Liver (tissue), 9 donors: ENCODE measurements around the gene CCDC138. TPM values are rescaled to one million over a fixed set of nuclear protein-coding genes. Genes with fewer than 3 reads are reported as not detected.

Source experiments
- DNase-seq: peaks from one replicate; pipeline ENCODE4 v3.0.0-alpha.2; 2017; ENCODE audit warnings: low spot score
- H3K27ac ChIP-seq, 2 donors: one replicate each; pipeline ENCODE4 v1.7.0; 2013; ENCODE audit warnings: inconsistent platforms in 2 of 2, low read length in 2 of 2, control low read depth in 1 of 2, low read depth in 1 of 2, mild to moderate bottlenecking in 1 of 2
- H3K27me3 ChIP-seq, 4 donors: one replicate each; pipeline versions ENCODE4 v1.6.1 to v1.7.0; 2013; ENCODE audit warnings: low read length in 3 of 4, inconsistent platforms in 1 of 4, mild to moderate bottlenecking in 1 of 4, moderate library complexity in 1 of 4; ENCODE audit not compliant: control insufficient read depth in 4 of 4, insufficient read depth in 4 of 4
- H3K36me3 ChIP-seq, 4 donors: one replicate each; pipeline versions ENCODE4 v1.6.1 to v1.7.0; 2013; ENCODE audit warnings: low read length in 3 of 4, mild to moderate bottlenecking in 3 of 4, low read depth in 1 of 4, moderate library complexity in 1 of 4; ENCODE audit not compliant: control insufficient read depth in 4 of 4, insufficient read depth in 3 of 4
- H3K4me1 ChIP-seq, 4 donors: one replicate each; pipeline versions ENCODE4 v1.6.1 to v1.7.0; 2013; ENCODE audit warnings: low read length in 3 of 4, mild to moderate bottlenecking in 3 of 4, moderate library complexity in 1 of 4; ENCODE audit not compliant: control insufficient read depth in 4 of 4, insufficient read depth in 4 of 4
- H3K4me3 ChIP-seq, 3 donors: one replicate each; pipeline versions ENCODE4 v1.6.1 to v1.7.0; 2013; ENCODE audit warnings: low read length in 3 of 3, control low read depth in 1 of 3, low read depth in 1 of 3, mild to moderate bottlenecking in 1 of 3
- H3K9ac ChIP-seq, 2 donors: one replicate each; pipeline ENCODE4 v1.7.0; 2013; ENCODE audit warnings: low read length in 2 of 2, mild to moderate bottlenecking in 2 of 2, moderate library complexity in 2 of 2, control low read depth in 1 of 2, low read depth in 1 of 2
- H3K9me3 ChIP-seq, 4 donors: one replicate each; pipeline versions ENCODE4 v1.6.1 to v1.7.0; 2013; ENCODE audit warnings: low read length in 3 of 4; ENCODE audit not compliant: control insufficient read depth in 4 of 4
- ATF3 ChIP-seq: IDR thresholded peaks from 2 replicates; pipeline ENCODE4 v1.6.1; 2016; ENCODE audit warnings: antibody characterized with exemption
- CTCF ChIP-seq: fragments of 150-350 bp; IDR thresholded peaks from 2 replicates; pipeline ENCODE4 v1.5.1; 2017; ENCODE audit warnings: improper control_type of control experiment, low read depth, low read length; ENCODE audit not compliant: missing input control
- EGR1 ChIP-seq, 2 donors: IDR thresholded peaks; 2 replicates each; pipeline ENCODE4 v1.6.1; 2016 to 2018; ENCODE audit warnings: antibody characterized with exemption in 2 of 2, low read depth in 2 of 2
- FOXA1 ChIP-seq: IDR thresholded peaks from 2 replicates; pipeline ENCODE4 v1.6.1; 2016; ENCODE audit warnings: antibody characterized with exemption
- FOXA2 ChIP-seq: IDR thresholded peaks from 2 replicates; pipeline ENCODE4 v1.6.1; 2016; ENCODE audit warnings: antibody characterized with exemption
- GABPA ChIP-seq, 2 donors: IDR thresholded peaks in 1 of 2; conservative IDR thresholded peaks in 1 of 2; 2 replicates each; pipeline ENCODE4 v1.6.1; 2016; ENCODE audit warnings: antibody characterized with exemption in 2 of 2, mild to moderate bottlenecking in 1 of 2, moderate library complexity in 1 of 2
- HNF4A ChIP-seq, 2 donors: conservative IDR thresholded peaks; 2 replicates each; pipeline ENCODE4 v1.6.1; 2016; ENCODE audit warnings: antibody characterized with exemption in 2 of 2, mild to moderate bottlenecking in 2 of 2
- HNF4G ChIP-seq: IDR thresholded peaks from 2 replicates; pipeline ENCODE4 v1.6.1; 2016; ENCODE audit warnings: antibody characterized with exemption
- NR2F2 ChIP-seq: IDR thresholded peaks from 2 replicates; pipeline ENCODE4 v1.6.1; 2016; ENCODE audit warnings: antibody characterized with exemption
- RAD21 ChIP-seq, 2 donors: IDR thresholded peaks; 2 replicates each; pipeline ENCODE4 v1.6.1; 2016; ENCODE audit warnings: antibody characterized with exemption in 2 of 2, mild to moderate bottlenecking in 2 of 2
- RXRA ChIP-seq, 2 donors: IDR thresholded peaks; 2 replicates each; pipeline ENCODE4 v1.6.1; 2017 to 2018; ENCODE audit warnings: antibody characterized with exemption in 2 of 2, mild to moderate bottlenecking in 1 of 2
- SP1 ChIP-seq: IDR thresholded peaks from 2 replicates; pipeline ENCODE4 v1.6.1; 2018; ENCODE audit warnings: antibody characterized with exemption, mild to moderate bottlenecking
- TAF1 ChIP-seq: conservative IDR thresholded peaks from 2 replicates; pipeline ENCODE4 v1.6.1; 2016; ENCODE audit warnings: antibody characterized with exemption, mild to moderate bottlenecking
- YY1 ChIP-seq: IDR thresholded peaks from 2 replicates; pipeline ENCODE4 v1.6.1; 2016; ENCODE audit warnings: antibody characterized with exemption, mild to moderate bottlenecking
- ZBTB33 ChIP-seq: IDR thresholded peaks from 2 replicates; pipeline ENCODE4 v1.6.1; 2016; ENCODE audit warnings: antibody characterized with exemption
- WGBS: extraction: QIAGEN DNeasy Blood & Tissue Kit; methylation state at CpG from one replicate; pipeline ENCODE4 v1.1.7; 2013; 5-methylcytosine and 5-hydroxymethylcytosine counted together
- polyA plus RNA-seq, 2 donors: library from polyadenylated mRNA; stranded (reverse) in 1 of 2; unstranded in 1 of 2; fragments of 200-250 nt in 1 of 2; fragments of >200 nt in 1 of 2; fragmentation: Nextera tagmentation in 1 of 2; extraction: Ambion mirVana in 1 of 2; gene quantifications; one replicate each; pipeline versions ENCODE4 v1.2.1 to v1.2.3, GENCODE V29; 2013 to 2015
- total RNA-seq, 2 donors: library from RNA; depleted of rRNA; stranded (reverse); fragments of >200 nt; gene quantifications; one replicate each; pipeline ENCODE4 v1.2.3, GENCODE V29; 2014
- TF ChIP-seq, protein P1 (sequence below): IDR thresholded peaks from 2 replicates; pipeline ENCODE4 v1.6.1; 2016; ENCODE audit warnings: antibody characterized with exemption
- donor health status: healthy.
- donor health status: healthy.
- donor health status: healthy.
- donor health status: healthy.
- donor health status: healthy.

Gene CCDC138
- total and polyA plus RNA-seq, 4 donors = 0.76 to 5.0 (median 2.7) TPM

DNA sequence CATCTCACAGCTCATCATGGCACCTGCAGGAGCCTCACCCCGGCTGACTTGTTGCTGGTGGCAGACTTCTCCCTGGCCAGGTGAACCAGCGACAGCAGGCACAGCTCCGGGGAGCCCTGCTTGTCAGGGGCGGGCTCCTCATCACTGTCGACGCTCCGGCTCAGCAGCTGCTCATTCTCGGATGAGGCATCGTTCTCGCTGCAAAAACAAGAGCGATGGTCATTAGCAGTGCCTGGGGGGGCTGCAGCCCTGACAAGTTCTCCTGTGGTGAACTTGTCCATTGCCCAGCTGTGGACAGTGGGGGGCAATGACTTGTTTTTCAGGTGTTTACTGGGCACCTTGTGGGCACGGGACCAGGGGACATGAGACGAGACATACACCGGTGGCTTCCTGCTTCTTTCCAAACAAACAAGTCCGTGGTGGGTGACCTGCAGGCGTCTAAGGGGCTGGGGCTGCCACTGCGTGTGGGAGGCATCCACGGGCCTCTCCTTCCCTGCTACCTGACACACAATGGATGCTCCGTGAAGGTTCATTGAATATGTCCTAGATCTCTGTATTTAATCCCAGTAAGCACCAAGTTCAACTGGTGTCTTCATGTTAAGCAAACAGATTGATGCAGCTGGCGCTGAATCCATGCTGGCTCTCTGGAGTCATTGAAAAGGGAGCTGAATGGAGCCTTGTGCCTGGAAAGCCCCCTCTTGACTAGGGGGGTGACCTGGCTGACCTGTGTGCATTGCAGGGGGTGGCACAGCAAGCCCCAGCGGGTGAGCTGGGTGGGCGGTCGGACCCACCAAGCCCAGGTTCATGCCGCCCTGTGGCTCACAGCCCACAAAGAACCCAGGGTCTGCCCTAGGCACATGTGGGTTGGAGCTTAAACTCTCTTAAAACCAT lies 121.5 kb downstream of the CCDC138 start:
- no peak for DNase-seq
- WGBS = 93% methylated on average over 24 of the region's 24 CpGs
- no peaks in the 10 kb centered on the region for H3K36me3 ChIP-seq

DNA sequence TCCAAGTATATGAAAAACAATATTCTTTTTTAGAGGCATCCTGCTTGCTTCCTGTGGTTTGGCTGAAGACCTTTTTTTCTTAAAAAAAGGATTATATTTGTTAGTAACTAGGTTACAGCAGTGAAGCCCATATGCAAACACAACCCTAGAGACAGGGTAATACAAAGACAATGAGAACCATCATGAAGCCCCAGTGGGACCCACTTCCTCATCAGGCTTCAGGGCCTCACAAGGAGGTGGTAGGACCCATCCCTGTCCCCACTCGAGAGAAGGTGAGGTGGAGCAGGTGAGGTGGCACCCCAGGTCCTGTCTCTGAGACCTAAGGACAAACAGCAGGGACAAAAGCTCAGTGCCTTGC lies 122.1 kb downstream of the CCDC138 start:
- Histone ChIP-seq H3K4me3 (no peak overlapping the region), H3K9me3 (no peaks in the 10 kb centered on the region), H3K27me3 (no peaks in the 10 kb centered on the region), H3K4me1 (peaks cover 1 to 33% (median 27%) of the 10 kb centered on the region in 4 donors), H3K36me3 (no peaks in the 10 kb centered on the region), H3K9ac (no peak overlapping the region), H3K27ac (no peak overlapping the region)
- no peak for DNase-seq
- WGBS = 94% methylated on average over 1 of the region's 1 CpG
- TF ChIP-seq ZBTB33 (no peak), TAF1 (no peak), HNF4A (conservative IDR thresholded peaks at IDR 0.05) (no peak), FOXA2 (no peak), EGR1 (IDR thresholded peaks at IDR 0.05; ENCODE audit: low read depth in 2 of 2) (no peak), YY1 (no peak), GABPA (IDR thresholded peaks at IDR 0.05 in 1 of 2, conservative IDR thresholded peaks at IDR 0.05 in 1 of 2) (no peak), ATF3 (no peak), SP1 (no peak)
- TF ChIP-seq, protein P1, sequence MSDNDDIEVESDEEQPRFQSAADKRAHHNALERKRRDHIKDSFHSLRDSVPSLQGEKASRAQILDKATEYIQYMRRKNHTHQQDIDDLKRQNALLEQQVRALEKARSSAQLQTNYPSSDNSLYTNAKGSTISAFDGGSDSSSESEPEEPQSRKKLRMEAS = no peak

More for the DNA sequence above, 121.5 kb downstream of the CCDC138 start:
- Histone ChIP-seq H3K9me3 (no peaks in the 10 kb centered on the region), H3K9ac (no peak overlapping the region), H3K27ac (no peak overlapping the region), H3K4me1 (peaks cover 1 to 33% (median 27%) of the 10 kb centered on the region in 4 donors), H3K27me3 (no peaks in the 10 kb centered on the region), H3K4me3 (no peak overlapping the region)
- TF ChIP-seq ATF3 (no peak), GABPA (IDR thresholded peaks at IDR 0.05 in 1 of 2, conservative IDR thresholded peaks at IDR 0.05 in 1 of 2) (no peak), FOXA1 (no peak), EGR1 (IDR thresholded peaks at IDR 0.05; ENCODE audit: low read depth in 2 of 2) (no peak), CTCF (no peak), RXRA (IDR thresholded peaks at IDR 0.05) (no peak), HNF4A (conservative IDR thresholded peaks at IDR 0.05) (no peak), FOXA2 (no peak), RAD21 (IDR thresholded peaks at IDR 0.05) (no peak), ZBTB33 (no peak), SP1 (no peak), NR2F2 (no peak), HNF4G (no peak)
- TF ChIP-seq, protein P1 = no peak
